HEK293 (cell line): ENCODE measurements around the gene TGFBI.

Experiments used
- CTCF ChIA-PET: fragments of 350-600 bp; formaldehyde crosslinking; extraction: SDS; loops from one replicate; lab custom pipeline; 2021; ENCODE audit warnings: antibody characterized with exemption; lab: Yijun Ruan, JAX
- POLR2A ChIA-PET: fragments of 300-600 bp; formaldehyde crosslinking; extraction: SDS; loops from one replicate; lab custom pipeline; 2020; ENCODE audit warnings: antibody characterized with exemption, inconsistent platforms; lab: Yijun Ruan, JAX
- H3K27ac ChIP-seq: fragments of 200-500 bp; sonication (Bioruptor generic); 2 replicates; pipeline ENCODE4 v1.5.1; 2014; ENCODE audit warnings: low read depth, low read length, control low read depth, inconsistent platforms; ENCODE audit errors: extremely low read depth
- H3K36me3 ChIP-seq, 2 experiments: fragments of 200-500 bp in 1 of 2; sonication (Bioruptor generic) in 1 of 2; 1 replicate in 1 of 2; 2 replicates in 1 of 2; pipeline ENCODE4 v1.5.1; 2014 to 2017; ENCODE audit warnings: inconsistent platforms in 2 of 2, low read length in 2 of 2; ENCODE audit not compliant: control insufficient read depth in 2 of 2, insufficient read depth in 1 of 2
- H3K4me1 ChIP-seq: fragments of 200-500 bp; sonication (Bioruptor generic); 2 replicates; pipeline ENCODE4 v1.5.1; 2014; ENCODE audit warnings: mild to moderate bottlenecking, low read length, inconsistent platforms; ENCODE audit not compliant: control insufficient read depth, insufficient read depth
- H3K4me3 ChIP-seq: 2 replicates; pipeline ENCODE4 v1.5.1; 2011; ENCODE audit warnings: low read depth, mild to moderate bottlenecking, control low read depth, low read length, moderate library complexity
- H3K9me3 ChIP-seq: fragments of 200-500 bp; sonication (Bioruptor generic); 2 replicates; pipeline ENCODE4 v1.5.1; 2014; ENCODE audit warnings: low read depth, low read length, inconsistent platforms; ENCODE audit not compliant: control insufficient read depth, insufficient read depth
- BCL11A ChIP-seq: fragments of 450-650 bp; formaldehyde crosslinking; IDR thresholded peaks from 2 replicates; pipeline ENCODE4 v1.5.1; 2016; ENCODE audit warnings: low read depth, missing biosample characterization, missing genetic modification characterization
- GLI2 ChIP-seq: fragments of 450-650 bp; formaldehyde crosslinking; IDR thresholded peaks from 2 replicates; pipeline ENCODE4; 2017; ENCODE audit warnings: missing biosample characterization, missing genetic modification characterization, low read depth, borderline replicate concordance
- HOXC10 ChIP-seq: sonication (generic); formaldehyde crosslinking; IDR thresholded peaks from 2 replicates; pipeline ENCODE4 v1.8.1; 2023; ENCODE audit warnings: mild to moderate bottlenecking, missing genetic modification reagents
- KLF10 ChIP-seq: fragments of 450-650 bp; IDR thresholded peaks from 2 replicates; pipeline ENCODE4 v1.5.1; 2018; ENCODE audit warnings: missing biosample characterization, mild to moderate bottlenecking, missing genetic modification characterization
- MEIS1 ChIP-seq: sonication (generic); formaldehyde crosslinking; IDR thresholded peaks from 2 replicates; pipeline ENCODE4 v1.8.1; 2022; ENCODE audit warnings: missing genetic modification reagents, mild to moderate bottlenecking, borderline replicate concordance
- OVOL3 ChIP-seq: fragments of 450-650 bp; formaldehyde crosslinking; IDR thresholded peaks from 2 replicates; pipeline ENCODE4 v1.5.1; 2016; ENCODE audit warnings: missing biosample characterization, missing genetic modification characterization
- PRDM1 ChIP-seq: fragments of 450-650 bp; formaldehyde crosslinking; IDR thresholded peaks from 2 replicates; pipeline ENCODE4; 2016; ENCODE audit warnings: missing biosample characterization, missing genetic modification characterization
- ZEB2 ChIP-seq: fragments of 450-650 bp; formaldehyde crosslinking; IDR thresholded peaks from 2 replicates; pipeline ENCODE4 v1.5.1; 2016; ENCODE audit warnings: missing biosample characterization, missing genetic modification characterization
- ZFP37 ChIP-seq: fragments of 450-650 bp; formaldehyde crosslinking; IDR thresholded peaks from 2 replicates; pipeline ENCODE4 v1.5.1; 2016; ENCODE audit warnings: missing biosample characterization, missing genetic modification characterization
- ZNF223 ChIP-seq: fragments of 450-650 bp; formaldehyde crosslinking; IDR thresholded peaks from 2 replicates; pipeline ENCODE4 v1.5.1; 2016; ENCODE audit warnings: missing biosample characterization, missing genetic modification characterization
- ZNF354C ChIP-seq: fragments of 450-650 bp; formaldehyde crosslinking; IDR thresholded peaks from 2 replicates; pipeline ENCODE4 v1.5.1; 2016; ENCODE audit warnings: missing biosample characterization, missing genetic modification characterization, low read depth, borderline replicate concordance
- ZNF37A ChIP-seq: fragments of 450-650 bp; IDR thresholded peaks from 2 replicates; pipeline ENCODE4 v1.5.1; 2018; ENCODE audit warnings: missing biosample characterization, missing genetic modification characterization
- ZNF394 ChIP-seq: fragments of 450-650 bp; formaldehyde crosslinking; IDR thresholded peaks from 2 replicates; pipeline ENCODE4 v1.5.1; 2016; ENCODE audit warnings: missing biosample characterization, missing genetic modification characterization, mild to moderate bottlenecking, moderate library complexity, borderline replicate concordance
- ZNF544 ChIP-seq: fragments of 450-650 bp; formaldehyde crosslinking; IDR thresholded peaks from 2 replicates; pipeline ENCODE4 v1.5.0; 2017; ENCODE audit warnings: missing biosample characterization, missing genetic modification characterization
- ZNF560 ChIP-seq: fragments of 450-650 bp; formaldehyde crosslinking; IDR thresholded peaks from 2 replicates; pipeline ENCODE4 v1.5.1; 2017; ENCODE audit warnings: missing biosample characterization, missing genetic modification characterization, borderline replicate concordance
- ZNF600 ChIP-seq: fragments of 450-650 bp; formaldehyde crosslinking; IDR thresholded peaks from 2 replicates; pipeline ENCODE4 v1.5.1; 2016; ENCODE audit warnings: missing biosample characterization, missing genetic modification characterization
- ZNF654 ChIP-seq: fragments of 450-650 bp; formaldehyde crosslinking; IDR thresholded peaks from 2 replicates; pipeline ENCODE4 v1.5.1; 2016; ENCODE audit warnings: low read depth, missing biosample characterization, missing genetic modification characterization
- ZSCAN16 ChIP-seq: fragments of 450-650 bp; formaldehyde crosslinking; IDR thresholded peaks from 2 replicates; pipeline ENCODE4 v1.5.1; 2016; ENCODE audit warnings: missing biosample characterization, missing genetic modification characterization
- ZSCAN23 ChIP-seq: fragments of 450-650 bp; formaldehyde crosslinking; IDR thresholded peaks from 2 replicates; pipeline ENCODE4 v1.5.1; 2016; ENCODE audit warnings: missing biosample characterization, missing genetic modification characterization
- TF ChIP-seq, protein P1 (sequence below): fragments of 450-650 bp; formaldehyde crosslinking; IDR thresholded peaks from 2 replicates; pipeline ENCODE4 v1.5.1; 2016; ENCODE audit warnings: missing biosample characterization, missing genetic modification characterization
- TF ChIP-seq, protein P2 (sequence below): fragments of 450-650 bp; IDR thresholded peaks from 2 replicates; pipeline ENCODE4 v1.5.1; 2018; ENCODE audit warnings: missing biosample characterization, missing genetic modification characterization
- TF ChIP-seq, protein P3 (sequence below): fragments of 450-650 bp; formaldehyde crosslinking; IDR thresholded peaks from 2 replicates; pipeline ENCODE4 v1.5.1; 2016; ENCODE audit warnings: missing biosample characterization, missing genetic modification characterization
- TF ChIP-seq, protein P4 (sequence below): fragments of 450-650 bp; formaldehyde crosslinking; IDR thresholded peaks from 2 replicates; pipeline ENCODE4 v1.5.1; 2017; ENCODE audit warnings: missing biosample characterization, missing genetic modification characterization

The TGFBI gene

DNA sequence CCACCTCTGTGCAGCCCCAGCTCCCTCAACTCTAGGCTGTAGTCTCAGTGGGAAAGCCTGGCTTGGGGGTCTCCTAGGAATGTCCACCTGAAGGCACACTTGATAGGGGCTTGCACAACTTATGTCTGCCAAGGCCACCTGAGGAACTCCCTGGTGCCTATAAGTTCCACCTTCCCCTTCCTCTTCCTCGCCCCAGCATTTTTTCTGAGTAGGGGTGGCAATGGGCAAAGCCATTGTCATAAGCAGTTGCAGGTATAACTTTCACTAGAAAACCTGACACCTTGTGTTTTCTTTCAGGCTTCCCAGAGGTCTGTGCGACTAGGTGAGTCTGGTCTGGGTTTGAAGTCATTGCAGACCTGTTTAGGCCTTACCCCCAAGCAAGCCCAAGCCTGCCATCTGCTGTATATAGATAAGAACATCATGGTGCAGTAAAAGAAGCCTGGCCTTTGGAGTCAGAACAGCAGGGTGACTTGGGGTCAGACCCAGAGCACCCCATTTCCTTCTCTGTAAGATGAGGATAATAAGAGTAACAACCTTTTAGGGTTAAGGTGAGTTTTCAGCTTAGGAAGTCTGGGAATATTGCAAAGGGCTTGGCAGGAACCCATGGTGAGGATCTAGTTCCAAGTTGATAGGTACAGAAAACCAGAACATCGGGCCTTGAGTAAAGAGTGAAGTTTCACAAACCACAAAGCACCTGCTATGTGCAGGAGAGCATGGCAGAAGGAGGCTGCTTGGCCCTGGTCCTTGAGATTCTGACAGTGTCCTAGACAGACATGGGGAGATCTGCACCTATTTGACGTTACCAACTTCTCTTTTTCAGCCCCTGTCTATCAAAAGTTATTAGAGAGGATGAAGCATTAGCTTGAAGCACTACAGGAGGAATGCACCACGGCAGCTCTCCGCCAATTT lies 33.8 kb downstream of the TGFBI start:
- no peaks in the 10 kb centered on the region for H3K36me3 ChIP-seq
- no peak overlapping the region for H3K4me3 ChIP-seq
- no peaks in the 10 kb centered on the region for H3K9me3 ChIP-seq
- ChIA-PET CTCF (interaction anchor here (0.6 to 5.7 kb wide), 22 partner anchors 14 to 730 kb away, joined by 3 to 58 read pairs (median 4); no protein-coding TSS in a partner anchor), POLR2A (no interaction called here)
- TF ChIP-seq ZNF654 (peak; percentile 52), ZFP37 (no peak), ZSCAN16 (tag by site-specific recombination) (no peak), MEIS1 (CRISPR knock-in tag) (no peak), GLI2 (tag by site-specific recombination) (no peak), ZNF394 (tag by site-specific recombination) (no peak), ZNF37A (no peak), PRDM1 (0 out of 2 replicates have a peak, but pooled peaks have one; percentile 10)
- TF ChIP-seq, protein P1, sequence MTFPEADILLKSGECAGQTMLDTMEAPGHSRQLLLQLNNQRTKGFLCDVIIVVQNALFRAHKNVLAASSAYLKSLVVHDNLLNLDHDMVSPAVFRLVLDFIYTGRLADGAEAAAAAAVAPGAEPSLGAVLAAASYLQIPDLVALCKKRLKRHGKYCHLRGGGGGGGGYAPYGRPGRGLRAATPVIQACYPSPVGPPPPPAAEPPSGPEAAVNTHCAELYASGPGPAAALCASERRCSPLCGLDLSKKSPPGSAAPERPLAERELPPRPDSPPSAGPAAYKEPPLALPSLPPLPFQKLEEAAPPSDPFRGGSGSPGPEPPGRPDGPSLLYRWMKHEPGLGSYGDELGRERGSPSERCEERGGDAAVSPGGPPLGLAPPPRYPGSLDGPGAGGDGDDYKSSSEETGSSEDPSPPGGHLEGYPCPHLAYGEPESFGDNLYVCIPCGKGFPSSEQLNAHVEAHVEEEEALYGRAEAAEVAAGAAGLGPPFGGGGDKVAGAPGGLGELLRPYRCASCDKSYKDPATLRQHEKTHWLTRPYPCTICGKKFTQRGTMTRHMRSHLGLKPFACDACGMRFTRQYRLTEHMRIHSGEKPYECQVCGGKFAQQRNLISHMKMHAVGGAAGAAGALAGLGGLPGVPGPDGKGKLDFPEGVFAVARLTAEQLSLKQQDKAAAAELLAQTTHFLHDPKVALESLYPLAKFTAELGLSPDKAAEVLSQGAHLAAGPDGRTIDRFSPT (tag by site-specific recombination): no peak
- TF ChIP-seq, protein P2, sequence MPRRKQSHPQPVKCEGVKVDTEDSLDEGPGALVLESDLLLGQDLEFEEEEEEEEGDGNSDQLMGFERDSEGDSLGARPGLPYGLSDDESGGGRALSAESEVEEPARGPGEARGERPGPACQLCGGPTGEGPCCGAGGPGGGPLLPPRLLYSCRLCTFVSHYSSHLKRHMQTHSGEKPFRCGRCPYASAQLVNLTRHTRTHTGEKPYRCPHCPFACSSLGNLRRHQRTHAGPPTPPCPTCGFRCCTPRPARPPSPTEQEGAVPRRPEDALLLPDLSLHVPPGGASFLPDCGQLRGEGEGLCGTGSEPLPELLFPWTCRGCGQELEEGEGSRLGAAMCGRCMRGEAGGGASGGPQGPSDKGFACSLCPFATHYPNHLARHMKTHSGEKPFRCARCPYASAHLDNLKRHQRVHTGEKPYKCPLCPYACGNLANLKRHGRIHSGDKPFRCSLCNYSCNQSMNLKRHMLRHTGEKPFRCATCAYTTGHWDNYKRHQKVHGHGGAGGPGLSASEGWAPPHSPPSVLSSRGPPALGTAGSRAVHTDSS (tag by site-specific recombination): 0 out of 2 replicates have a peak, but pooled peaks have one; percentile 35
- TF ChIP-seq, protein P3, sequence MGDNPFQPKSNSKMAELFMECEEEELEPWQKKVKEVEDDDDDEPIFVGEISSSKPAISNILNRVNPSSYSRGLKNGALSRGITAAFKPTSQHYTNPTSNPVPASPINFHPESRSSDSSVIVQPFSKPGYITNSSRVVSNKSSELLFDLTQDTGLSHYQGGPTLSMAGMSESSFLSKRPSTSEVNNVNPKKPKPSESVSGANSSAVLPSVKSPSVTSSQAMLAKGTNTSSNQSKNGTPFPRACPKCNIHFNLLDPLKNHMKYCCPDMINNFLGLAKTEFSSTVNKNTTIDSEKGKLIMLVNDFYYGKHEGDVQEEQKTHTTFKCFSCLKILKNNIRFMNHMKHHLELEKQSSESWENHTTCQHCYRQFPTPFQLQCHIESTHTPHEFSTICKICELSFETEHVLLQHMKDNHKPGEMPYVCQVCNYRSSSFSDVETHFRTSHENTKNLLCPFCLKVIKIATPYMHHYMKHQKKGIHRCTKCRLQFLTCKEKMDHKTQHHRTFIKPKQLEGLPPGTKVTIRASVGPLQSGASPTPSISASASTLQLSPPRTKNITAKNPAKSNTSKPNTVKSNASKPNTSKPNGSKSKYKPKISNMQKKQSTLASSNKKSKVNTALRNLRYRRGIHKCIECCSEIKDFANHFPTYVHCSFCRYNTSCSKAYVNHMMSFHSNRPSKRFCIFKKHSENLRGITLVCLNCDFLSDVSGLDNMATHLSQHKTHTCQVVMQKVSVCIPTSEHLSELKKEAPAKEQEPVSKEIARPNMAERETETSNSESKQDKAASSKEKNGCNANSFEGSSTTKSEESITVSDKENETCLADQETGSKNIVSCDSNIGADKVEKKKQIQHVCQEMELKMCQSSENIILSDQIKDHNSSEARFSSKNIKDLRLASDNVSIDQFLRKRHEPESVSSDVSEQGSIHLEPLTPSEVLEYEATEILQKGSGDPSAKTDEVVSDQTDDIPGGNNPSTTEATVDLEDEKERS (tag by site-specific recombination): no peak
- no peak overlapping the region for H3K27ac ChIP-seq
- peaks cover 6% of the 10 kb centered on the region for H3K4me1 ChIP-seq

DNA sequence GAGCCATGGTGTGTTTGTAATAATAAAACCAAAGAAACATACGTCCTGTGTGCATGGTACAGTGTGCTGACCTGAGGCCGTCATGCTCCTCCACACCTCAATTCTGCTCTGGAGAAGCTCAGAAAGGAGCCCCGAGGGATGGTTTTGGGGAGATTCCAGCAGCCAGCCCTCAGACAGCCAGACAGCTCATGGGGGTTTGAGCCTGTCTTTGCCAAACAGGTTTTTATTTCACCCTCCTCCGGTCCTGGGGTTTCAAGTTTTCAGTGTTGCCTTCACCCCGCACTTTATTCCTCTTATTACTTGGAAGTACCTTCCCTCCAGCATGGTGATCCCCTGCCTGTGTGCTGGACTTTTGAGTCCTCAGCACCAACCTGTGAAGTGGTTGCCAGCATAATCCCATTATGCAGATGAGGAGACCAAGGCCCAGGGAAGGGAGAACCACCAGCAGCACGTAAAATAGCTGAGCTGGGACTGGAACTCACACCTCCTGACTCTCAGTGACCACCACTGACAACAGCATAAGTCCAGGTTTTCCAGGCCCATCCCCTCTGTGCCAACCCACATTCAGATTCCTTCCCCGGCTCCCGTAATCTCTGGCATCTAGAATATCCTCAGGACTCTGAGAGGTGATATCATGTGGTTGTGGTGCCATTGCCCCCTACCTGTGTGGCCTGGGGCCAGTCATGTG lies 35.1 kb downstream of the TGFBI start:
- H3K4me1 ChIP-seq: no peaks in the 10 kb centered on the region
- no peak overlapping the region for H3K27ac ChIP-seq
- no peak overlapping the region for H3K4me3 ChIP-seq
- no peaks in the 10 kb centered on the region for H3K36me3 ChIP-seq
- no peaks in the 10 kb centered on the region for H3K9me3 ChIP-seq
- ChIA-PET CTCF (interaction anchor here (0.6 to 5.7 kb wide), 18 partner anchors 12 to 497 kb away, joined by 3 to 58 read pairs (median 4); no protein-coding TSS in a partner anchor), POLR2A (no interaction called here)
- TF ChIP-seq ZNF354C: no peak
- no peak for TF ChIP-seq ZSCAN23 (tag by site-specific recombination)
- no peak for TF ChIP-seq KLF10 (tag by site-specific recombination)
- no peak for TF ChIP-seq HOXC10
- no peak for TF ChIP-seq ZEB2 (tag by site-specific recombination)
- TF ChIP-seq ZNF223 (tag by site-specific recombination): no peak
- TF ChIP-seq ZNF544: no peak
- TF ChIP-seq BCL11A (tag by site-specific recombination): no peak
- TF ChIP-seq OVOL3 (tag by site-specific recombination): no peak
- no peak for TF ChIP-seq ZNF560
- no peak for TF ChIP-seq ZNF600
- TF ChIP-seq, protein P4, sequence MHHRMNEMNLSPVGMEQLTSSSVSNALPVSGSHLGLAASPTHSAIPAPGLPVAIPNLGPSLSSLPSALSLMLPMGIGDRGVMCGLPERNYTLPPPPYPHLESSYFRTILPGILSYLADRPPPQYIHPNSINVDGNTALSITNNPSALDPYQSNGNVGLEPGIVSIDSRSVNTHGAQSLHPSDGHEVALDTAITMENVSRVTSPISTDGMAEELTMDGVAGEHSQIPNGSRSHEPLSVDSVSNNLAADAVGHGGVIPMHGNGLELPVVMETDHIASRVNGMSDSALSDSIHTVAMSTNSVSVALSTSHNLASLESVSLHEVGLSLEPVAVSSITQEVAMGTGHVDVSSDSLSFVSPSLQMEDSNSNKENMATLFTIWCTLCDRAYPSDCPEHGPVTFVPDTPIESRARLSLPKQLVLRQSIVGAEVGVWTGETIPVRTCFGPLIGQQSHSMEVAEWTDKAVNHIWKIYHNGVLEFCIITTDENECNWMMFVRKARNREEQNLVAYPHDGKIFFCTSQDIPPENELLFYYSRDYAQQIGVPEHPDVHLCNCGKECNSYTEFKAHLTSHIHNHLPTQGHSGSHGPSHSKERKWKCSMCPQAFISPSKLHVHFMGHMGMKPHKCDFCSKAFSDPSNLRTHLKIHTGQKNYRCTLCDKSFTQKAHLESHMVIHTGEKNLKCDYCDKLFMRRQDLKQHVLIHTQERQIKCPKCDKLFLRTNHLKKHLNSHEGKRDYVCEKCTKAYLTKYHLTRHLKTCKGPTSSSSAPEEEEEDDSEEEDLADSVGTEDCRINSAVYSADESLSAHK (tag by site-specific recombination): no peak
